Stimulated activated CD4-positive, alpha-beta T cell treated with anti-CD3 and anti-CD28 coated beads, TNF-alpha, amount 100 ng/mL, for 48 hours (primary cell): ENCODE measurements around the gene PTPRD.

ENCODE experiments used
- DNase-seq, 3 donors: peaks; one replicate each; pipeline ENCODE4 v3.0.0-alpha.2; 2020; ENCODE audit warnings: low read depth in 3 of 3

The PTPRD gene

GRCh38 chr9:9893837-9894236, 719.0 kb downstream of the PTPRD start:
- DNase-seq: no peak

- no peak for DNase-seq
Measured at GRCh38 chr9:9892217-9892616, 720.6 kb downstream of the PTPRD start.

- no peak for DNase-seq
Measured at GRCh38 chr9:9881692-9882091, 731.1 kb downstream of the PTPRD start.

- DNase-seq: no peak
Measured at GRCh38 chr9:9874270-9874669, 738.5 kb downstream of the PTPRD start.

GRCh38 chr9:9862235-9862810, 750.5 kb downstream of the PTPRD start:
- no peak for DNase-seq

GRCh38 chr9:9855177-9856078, 757.4 kb downstream of the PTPRD start:
- no peak for DNase-seq

- no peak for DNase-seq
Measured at GRCh38 chr9:9847750-9848149, 765.1 kb downstream of the PTPRD start.

GRCh38 chr9:9846557-9846956, 766.2 kb downstream of the PTPRD start:
- no peak for DNase-seq

GRCh38 chr9:9820436-9820835, 792.4 kb downstream of the PTPRD start:
- no peak for DNase-seq

- DNase-seq: no peak
Measured at GRCh38 chr9:9819886-9820285, 792.9 kb downstream of the PTPRD start.

GRCh38 chr9:9817176-9817575, 795.6 kb downstream of the PTPRD start:
- no peak for DNase-seq

GRCh38 chr9:9804109-9804508, 808.7 kb downstream of the PTPRD start:
- no peak for DNase-seq

GRCh38 chr9:9799287-9799686, 813.5 kb downstream of the PTPRD start:
- DNase-seq: no peak

GRCh38 chr9:9792144-9792857, 820.5 kb downstream of the PTPRD start:
- DNase-seq: no peak

- DNase-seq: no peak
Measured at GRCh38 chr9:9791611-9792010, 821.2 kb downstream of the PTPRD start.

- no peak for DNase-seq
Measured at GRCh38 chr9:9790216-9790872, 822.5 kb downstream of the PTPRD start.

- DNase-seq: no peak
Measured at GRCh38 chr9:9783711-9784110, 829.1 kb downstream of the PTPRD start.

- no peak for DNase-seq
Measured at GRCh38 chr9:9783211-9783610, 829.6 kb downstream of the PTPRD start.

GRCh38 chr9:9778293-9778692, 834.5 kb downstream of the PTPRD start:
- no peak for DNase-seq

- DNase-seq: no peak
Measured at GRCh38 chr9:9774471-9774870, 838.3 kb downstream of the PTPRD start.

- DNase-seq: no peak
Measured at GRCh38 chr9:9771314-9771713, 841.5 kb downstream of the PTPRD start.

GRCh38 chr9:9764821-9765220, 848.0 kb downstream of the PTPRD start:
- no peak for DNase-seq
